Trophoblast cell (in vitro differentiated cells and primary cell): Measurements from ENCODE around the gene AATK.

ENCODE experiments used
- DNase-seq, 2 donors: peaks; one replicate each; pipeline ENCODE4 v3.0.0-alpha.2; 2016
- H2AFZ ChIP-seq: 2 replicates; pipeline ENCODE4 v1.6.1; 2013; ENCODE audit warnings: low read length, moderate library complexity, mild to moderate bottlenecking; ENCODE audit not compliant: insufficient read depth, poor library complexity
- H2AK5ac ChIP-seq: 2 replicates; pipeline ENCODE4 v1.6.1; 2013; ENCODE audit warnings: mild to moderate bottlenecking, low read length
- H2BK120ac ChIP-seq: 2 replicates; pipeline ENCODE4 v1.6.1; 2013; ENCODE audit warnings: low read length, mild to moderate bottlenecking, moderate library complexity; ENCODE audit not compliant: insufficient read depth, poor library complexity
- H2BK12ac ChIP-seq: 2 replicates; pipeline ENCODE4 v1.6.1; 2013; ENCODE audit warnings: mild to moderate bottlenecking, low read length, moderate library complexity
- H2BK5ac ChIP-seq: 2 replicates; pipeline ENCODE4 v1.6.1; 2013; ENCODE audit warnings: low read length, low read depth, moderate library complexity, mild to moderate bottlenecking; ENCODE audit not compliant: poor library complexity
- H3K14ac ChIP-seq: 2 replicates; pipeline ENCODE4 v1.6.1; 2013; ENCODE audit warnings: mild to moderate bottlenecking, low read length
- H3K18ac ChIP-seq: 2 replicates; pipeline ENCODE4 v1.6.1; 2013; ENCODE audit warnings: mild to moderate bottlenecking, low read length
- H3K23ac ChIP-seq: 2 replicates; pipeline ENCODE4 v1.6.1; 2013; ENCODE audit warnings: low read length
- H3K27ac ChIP-seq: 2 replicates; pipeline ENCODE4 v1.5.1; 2013; ENCODE audit warnings: low read depth, mild to moderate bottlenecking, inconsistent platforms, low read length, moderate library complexity
- H3K27me3 ChIP-seq: 2 replicates; pipeline ENCODE4 v1.6.1; 2013; ENCODE audit warnings: inconsistent platforms, mild to moderate bottlenecking, low read length, moderate library complexity; ENCODE audit not compliant: insufficient read depth
- H3K36me3 ChIP-seq, 2 experiments: 1 replicate in 1 of 2; 2 replicates in 1 of 2; pipeline ENCODE4 v1.6.1; 2013; ENCODE audit warnings: low read length in 2 of 2, mild to moderate bottlenecking in 2 of 2, moderate library complexity in 1 of 2; ENCODE audit not compliant: insufficient read depth in 2 of 2, control insufficient read depth in 1 of 2
- H3K4ac ChIP-seq: 2 replicates; pipeline ENCODE4 v1.6.1; 2013; ENCODE audit warnings: low read depth, mild to moderate bottlenecking, low read length, moderate library complexity
- H3K4me1 ChIP-seq, 2 experiments: 1 replicate in 1 of 2; 2 replicates in 1 of 2; pipeline ENCODE4 v1.6.1; 2013; ENCODE audit warnings: low read length in 2 of 2, mild to moderate bottlenecking in 2 of 2, moderate library complexity in 1 of 2; ENCODE audit not compliant: insufficient read depth in 2 of 2, control insufficient read depth in 1 of 2
- H3K4me2 ChIP-seq: 2 replicates; pipeline ENCODE4 v1.6.1; 2013; ENCODE audit warnings: inconsistent platforms, mild to moderate bottlenecking, low read length, moderate library complexity
- H3K4me3 ChIP-seq: 2 replicates; pipeline ENCODE4 v1.5.1; 2013; ENCODE audit warnings: mild to moderate bottlenecking, low read depth, low read length, inconsistent platforms
- H3K79me1 ChIP-seq: one replicate; pipeline ENCODE4 v1.6.1; 2013; ENCODE audit warnings: low read length
- H3K79me2 ChIP-seq: 2 replicates; pipeline ENCODE4 v1.6.1; 2013; ENCODE audit warnings: low read length, mild to moderate bottlenecking; ENCODE audit not compliant: control insufficient read depth, insufficient read depth, poor library complexity
- H3K9ac ChIP-seq: 2 replicates; pipeline ENCODE4 v1.6.1; 2013; ENCODE audit warnings: mild to moderate bottlenecking, low read length
- H3K9me3 ChIP-seq: 2 replicates; pipeline ENCODE4 v1.6.1; 2013; ENCODE audit warnings: low read depth, mild to moderate bottlenecking, control low read depth, inconsistent platforms, low read length; ENCODE audit not compliant: insufficient read depth
- H4K12ac ChIP-seq: 2 replicates; pipeline ENCODE4 v1.6.1; 2013; ENCODE audit warnings: low read depth, mild to moderate bottlenecking, low read length, moderate library complexity
- H4K8ac ChIP-seq: 2 replicates; pipeline ENCODE4 v1.6.1; 2013; ENCODE audit warnings: low read depth, mild to moderate bottlenecking, low read length, moderate library complexity
- H4K91ac ChIP-seq: one replicate; pipeline ENCODE4 v1.6.1; 2013; ENCODE audit warnings: low read depth, mild to moderate bottlenecking, low read length, moderate library complexity
- WGBS: extraction: QIAGEN DNeasy Blood & Tissue Kit; methylation state at CpG from one replicate; pipeline ENCODE4 v1.1.7; 2013; ENCODE audit warnings: missing lambda C conversion rate; ENCODE audit not compliant: insufficient read length, insufficient coverage; ENCODE audit errors: extremely low coverage; 5-methylcytosine and 5-hydroxymethylcytosine counted together

The AATK gene

DNA sequence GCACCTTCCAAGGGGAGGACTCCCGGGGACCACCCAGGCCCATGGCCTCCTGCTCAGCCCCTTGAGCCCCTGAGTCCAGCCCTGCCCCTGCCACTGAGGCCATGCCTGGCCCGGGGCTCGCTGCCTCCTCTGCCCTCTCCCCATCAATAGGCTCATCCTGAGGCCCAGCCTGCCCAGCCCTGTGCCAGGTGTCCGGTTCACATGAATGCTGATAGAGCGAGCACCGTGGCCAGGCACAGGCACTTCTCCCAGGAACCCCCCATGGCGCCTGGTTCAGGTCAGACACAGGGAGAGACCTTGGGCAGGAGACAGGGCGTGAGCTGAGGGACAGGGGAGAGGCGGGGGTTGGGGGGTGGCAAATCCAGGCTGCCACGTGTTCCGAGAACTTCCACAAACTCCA lies 3.5 kb downstream of the AATK start:
- Histone ChIP-seq H2BK12ac (no peak overlapping the region), H2AFZ (no peak overlapping the region), H2BK120ac (no peak overlapping the region), H2AK5ac (no peak overlapping the region), H3K36me3 (no peaks in the 10 kb centered on the region), H4K12ac (no peak overlapping the region), H3K23ac (no peak overlapping the region), H3K27ac (no peak overlapping the region), H3K4ac (no peak overlapping the region), H3K4me3 (no peak overlapping the region), H3K9me3 (no peaks in the 10 kb centered on the region), H3K79me2 (no peaks in the 10 kb centered on the region), H3K79me1 (no peaks in the 10 kb centered on the region), H3K18ac (no peak overlapping the region), H2BK5ac (no peak overlapping the region), H3K14ac (no peak overlapping the region), H3K9ac (no peak overlapping the region), H3K4me2 (no peak overlapping the region), H4K91ac (no peak overlapping the region), H3K4me1 (no peaks in the 10 kb centered on the region), H3K27me3 (peaks cover 17% of the 10 kb centered on the region), H4K8ac (no peak overlapping the region)
- WGBS = no CpG with 5 or more reads among the region's 11 CpGs
- DNase-seq = no peak

DNA sequence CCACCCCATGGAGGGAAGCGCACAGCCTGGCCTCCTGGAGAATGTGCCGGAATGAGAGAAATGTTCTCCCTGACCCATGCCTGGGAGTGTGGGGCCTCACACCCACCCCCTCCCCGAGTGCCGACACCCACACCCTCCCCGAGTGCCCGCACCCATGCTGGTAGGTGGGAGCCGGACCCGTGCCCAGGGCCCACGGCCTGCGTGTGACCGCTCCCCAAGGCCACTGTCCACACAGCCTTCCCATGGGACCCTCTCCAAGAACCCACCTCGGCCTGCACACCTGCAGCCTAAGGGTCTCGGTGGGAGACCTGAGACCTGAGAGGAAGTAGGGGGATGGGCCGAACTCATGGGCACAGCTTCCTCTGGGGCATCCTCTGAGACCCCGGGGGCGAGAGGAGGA lies 4.0 kb downstream of the AATK start:
- H3K4ac ChIP-seq = no peak overlapping the region
- H2BK12ac ChIP-seq = no peak overlapping the region
- no peak overlapping the region for H3K9ac ChIP-seq
- no peak overlapping the region for H4K91ac ChIP-seq
- H3K79me1 ChIP-seq = no peaks in the 10 kb centered on the region
- H3K23ac ChIP-seq = no peak overlapping the region
- no peak overlapping the region for H3K4me3 ChIP-seq
- no peak overlapping the region for H3K18ac ChIP-seq
- no peaks in the 10 kb centered on the region for H3K4me1 ChIP-seq
- no peak overlapping the region for H4K8ac ChIP-seq
- no peak overlapping the region for H2AFZ ChIP-seq
- no peaks in the 10 kb centered on the region for H3K9me3 ChIP-seq
- no peak for DNase-seq
- no peaks in the 10 kb centered on the region for H3K36me3 ChIP-seq
- H3K14ac ChIP-seq = no peak overlapping the region
- H4K12ac ChIP-seq = no peak overlapping the region
- no peak overlapping the region for H2AK5ac ChIP-seq
- no peaks in the 10 kb centered on the region for H3K79me2 ChIP-seq
- no CpG with 5 or more reads among the region's 16 CpGs for WGBS
- H3K27me3 ChIP-seq = peaks cover 16% of the 10 kb centered on the region
- H2BK5ac ChIP-seq = no peak overlapping the region
- H3K27ac ChIP-seq = no peak overlapping the region
- no peak overlapping the region for H2BK120ac ChIP-seq
- no peak overlapping the region for H3K4me2 ChIP-seq

DNA sequence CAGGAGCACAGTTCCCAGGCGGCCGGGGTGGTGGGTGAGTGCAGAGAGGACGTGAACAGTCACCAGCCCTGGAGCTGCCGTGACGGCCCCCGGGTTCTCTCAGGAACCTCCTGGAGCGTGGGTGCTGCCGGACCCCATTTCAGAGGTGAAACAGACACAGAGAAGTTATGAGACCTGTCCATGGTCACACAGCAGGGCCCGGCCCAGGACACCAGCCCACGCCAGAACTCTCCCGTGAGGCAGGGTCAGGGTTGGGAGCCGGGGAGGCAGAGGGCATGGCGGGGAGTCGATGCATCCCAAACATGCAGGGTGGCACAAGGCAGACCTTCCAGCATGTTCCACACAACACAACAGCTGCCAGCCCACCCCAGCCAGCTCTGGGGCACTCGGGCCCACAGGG lies 4.5 kb downstream of the AATK start:
- Histone ChIP-seq H3K27ac (no peak overlapping the region), H4K12ac (no peak overlapping the region), H3K4me3 (no peak overlapping the region), H3K4ac (no peak overlapping the region), H3K4me2 (no peak overlapping the region), H3K9me3 (no peaks in the 10 kb centered on the region), H2BK120ac (no peak overlapping the region), H2AK5ac (no peak overlapping the region), H3K79me2 (no peaks in the 10 kb centered on the region), H2AFZ (no peak overlapping the region), H3K18ac (no peak overlapping the region), H2BK5ac (no peak overlapping the region), H4K8ac (no peak overlapping the region), H3K4me1 (no peaks in the 10 kb centered on the region), H3K14ac (no peak overlapping the region), H3K9ac (no peak overlapping the region), H4K91ac (no peak overlapping the region), H3K36me3 (no peaks in the 10 kb centered on the region), H3K79me1 (no peaks in the 10 kb centered on the region), H2BK12ac (no peak overlapping the region), H3K23ac (no peak overlapping the region), H3K27me3 (peaks cover 13% of the 10 kb centered on the region)
- DNase-seq = no peak
- no CpG with 5 or more reads among the region's 15 CpGs for WGBS

- H3K4ac ChIP-seq = no peak overlapping the region
- no peak overlapping the region for H3K4me3 ChIP-seq
- no peak overlapping the region for H2BK120ac ChIP-seq
- H3K23ac ChIP-seq = no peak overlapping the region
- DNase-seq = no peak
- no peak overlapping the region for H3K14ac ChIP-seq
- no peaks in the 10 kb centered on the region for H3K4me1 ChIP-seq
- no peak overlapping the region for H4K91ac ChIP-seq
- H3K27me3 ChIP-seq = peaks cover 13% of the 10 kb centered on the region
- H2BK5ac ChIP-seq = no peak overlapping the region
- no peak overlapping the region for H3K9ac ChIP-seq
- no peak overlapping the region for H3K27ac ChIP-seq
- H3K18ac ChIP-seq = no peak overlapping the region
- H2AFZ ChIP-seq = no peak overlapping the region
- no peak overlapping the region for H2BK12ac ChIP-seq
- H3K79me1 ChIP-seq = no peaks in the 10 kb centered on the region
- WGBS = no CpG with 5 or more reads among the region's 32 CpGs
- no peak overlapping the region for H4K8ac ChIP-seq
- no peaks in the 10 kb centered on the region for H3K79me2 ChIP-seq
- H3K9me3 ChIP-seq = no peaks in the 10 kb centered on the region
- no peaks in the 10 kb centered on the region for H3K36me3 ChIP-seq
- no peak overlapping the region for H4K12ac ChIP-seq
- no peak overlapping the region for H2AK5ac ChIP-seq
- H3K4me2 ChIP-seq = no peak overlapping the region
Observed at GRCh38 chr17:81160747-81161453, 5.1 kb downstream of the AATK start.
